ENCODE results near the gene PRTFDC1.

- TF ChIP-seq CTCF (IDR thresholded peaks at IDR 0.05 in 2 of 3, conservative IDR thresholded peaks at IDR 0.05 in 1 of 3; ENCODE audit: borderline replicate concordance in 1 of 3, insufficient read depth in 1 of 3, low read depth in 2 of 3, low read length in 2 of 3) (no peak), POLR2A (IDR thresholded peaks at IDR 0.05; ENCODE audit: borderline replicate concordance, extremely low read depth, insufficient read depth, insufficient read length) (no peak), CEBPB (IDR thresholded peaks at IDR 0.05; ENCODE audit: low read depth) (no peak), TCF7L2 (IDR thresholded peaks at IDR 0.05; ENCODE audit: borderline replicate concordance, extremely low read depth, insufficient read depth, insufficient read length) (no peak), YY1 (IDR thresholded peaks at IDR 0.05; ENCODE audit: extremely low read depth, insufficient replicate concordance, low read depth, low read length) (no peak)
- TF ChIP-seq, protein P1, sequence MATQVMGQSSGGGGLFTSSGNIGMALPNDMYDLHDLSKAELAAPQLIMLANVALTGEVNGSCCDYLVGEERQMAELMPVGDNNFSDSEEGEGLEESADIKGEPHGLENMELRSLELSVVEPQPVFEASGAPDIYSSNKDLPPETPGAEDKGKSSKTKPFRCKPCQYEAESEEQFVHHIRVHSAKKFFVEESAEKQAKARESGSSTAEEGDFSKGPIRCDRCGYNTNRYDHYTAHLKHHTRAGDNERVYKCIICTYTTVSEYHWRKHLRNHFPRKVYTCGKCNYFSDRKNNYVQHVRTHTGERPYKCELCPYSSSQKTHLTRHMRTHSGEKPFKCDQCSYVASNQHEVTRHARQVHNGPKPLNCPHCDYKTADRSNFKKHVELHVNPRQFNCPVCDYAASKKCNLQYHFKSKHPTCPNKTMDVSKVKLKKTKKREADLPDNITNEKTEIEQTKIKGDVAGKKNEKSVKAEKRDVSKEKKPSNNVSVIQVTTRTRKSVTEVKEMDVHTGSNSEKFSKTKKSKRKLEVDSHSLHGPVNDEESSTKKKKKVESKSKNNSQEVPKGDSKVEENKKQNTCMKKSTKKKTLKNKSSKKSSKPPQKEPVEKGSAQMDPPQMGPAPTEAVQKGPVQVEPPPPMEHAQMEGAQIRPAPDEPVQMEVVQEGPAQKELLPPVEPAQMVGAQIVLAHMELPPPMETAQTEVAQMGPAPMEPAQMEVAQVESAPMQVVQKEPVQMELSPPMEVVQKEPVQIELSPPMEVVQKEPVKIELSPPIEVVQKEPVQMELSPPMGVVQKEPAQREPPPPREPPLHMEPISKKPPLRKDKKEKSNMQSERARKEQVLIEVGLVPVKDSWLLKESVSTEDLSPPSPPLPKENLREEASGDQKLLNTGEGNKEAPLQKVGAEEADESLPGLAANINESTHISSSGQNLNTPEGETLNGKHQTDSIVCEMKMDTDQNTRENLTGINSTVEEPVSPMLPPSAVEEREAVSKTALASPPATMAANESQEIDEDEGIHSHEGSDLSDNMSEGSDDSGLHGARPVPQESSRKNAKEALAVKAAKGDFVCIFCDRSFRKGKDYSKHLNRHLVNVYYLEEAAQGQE (IDR thresholded peaks at IDR 0.05; ENCODE audit: low read depth), result no peak
These were observed 36.0 kb downstream of the PRTFDC1 start for GRCh38 chr10:24916365-24916764.

Data from HCT116 (cell line).